SJCRH30 (cell line): ENCODE measurements around the gene IRF9. TPM values are rescaled to one million over a fixed set of nuclear protein-coding genes. Genes with fewer than 3 reads are reported as not detected.
A peak's percentile ranks its signal among the peaks of the same experiment; 100 is the strongest.
"Not testable (repeated sequence)": the region's sequence is repeated elsewhere in the genome, so short reads cannot be mapped to it uniquely, and the experiment has no call there.

Experiments
- DNase-seq, 2 experiments: peaks; one replicate each; pipeline ENCODE4 v3.0.0-alpha.2; 2015 to 2020
- H3K27ac ChIP-seq: fragments of 250-450 bp; sonication (Bioruptor Pico); 2 replicates; pipeline ENCODE4 v1.5.1; 2020; ENCODE audit warnings: mild to moderate bottlenecking, moderate library complexity
- H3K27me3 ChIP-seq: fragments of 250-450 bp; sonication (Bioruptor Pico); 2 replicates; pipeline ENCODE4 v1.5.1; 2020; ENCODE audit warnings: mild to moderate bottlenecking, moderate library complexity
- H3K36me3 ChIP-seq: fragments of 250-450 bp; sonication (Bioruptor Pico); 2 replicates; pipeline ENCODE4 v1.5.1; 2020; ENCODE audit warnings: mild to moderate bottlenecking, moderate library complexity
- H3K4me1 ChIP-seq: fragments of 250-450 bp; sonication (Bioruptor Pico); 2 replicates; pipeline ENCODE4 v1.5.1; 2020; ENCODE audit warnings: mild to moderate bottlenecking, moderate library complexity
- H3K4me3 ChIP-seq: fragments of 250-450 bp; sonication (Bioruptor Pico); 2 replicates; pipeline ENCODE4 v1.5.1; 2020; ENCODE audit warnings: mild to moderate bottlenecking, moderate library complexity
- H3K9me3 ChIP-seq: fragments of 250-450 bp; sonication (Bioruptor Pico); replicated peaks from 2 replicates; pipeline ENCODE4 v1.5.1; 2020; ENCODE audit warnings: mild to moderate bottlenecking, moderate library complexity
- total RNA-seq: library from RNA; depleted of rRNA; stranded (reverse); fragments of >200 nt; shearing (Covaris generic); gene quantifications from 2 replicates; pipeline ENCODE4 v1.2.3, GENCODE V29; 2014

Gene IRF9
- total RNA-seq, 1 experiment from 2014 or later, result 15.9 TPM

GRCh38 chr14:24196071-24197055 lies 35.3 kb downstream of the IRF9 start:
- Histone ChIP-seq H3K4me1 (0 out of 2 replicates have a peak, but pooled peaks cover 5% of the 10 kb centered on the region), H3K27me3 (no peaks in the 10 kb centered on the region), H3K4me3 (peak overlapping the region; percentile 89), H3K27ac (peak overlapping the region; percentile 99), H3K36me3 (peaks cover 20% of the 10 kb centered on the region), H3K9me3 (no peaks in the 10 kb centered on the region)
- DNase-seq, result no peak

GRCh38 chr14:24197056-24197450 lies 36.0 kb downstream of the IRF9 start:
- H3K36me3 ChIP-seq, result peaks cover 25% of the 10 kb centered on the region
- H3K9me3 ChIP-seq, result no peaks in the 10 kb centered on the region; the same call in 1 of the 2 replicates
- no peak for DNase-seq
- no peak overlapping the region for H3K4me3 ChIP-seq
- 0 out of 2 replicates have a peak, but pooled peaks cover 5% of the 10 kb centered on the region for H3K4me1 ChIP-seq
- no peak overlapping the region for H3K27ac ChIP-seq
- no peaks in the 10 kb centered on the region for H3K27me3 ChIP-seq

GRCh38 chr14:24198814-24199524 lies 37.9 kb downstream of the IRF9 start:
- no peak for DNase-seq
- Histone ChIP-seq H3K9me3 (no peaks in the 10 kb centered on the region; the same call in 1 of the 2 replicates), H3K27ac (no peak overlapping the region), H3K4me1 (0 out of 2 replicates have a peak, but pooled peaks cover 5% of the 10 kb centered on the region), H3K27me3 (no peaks in the 10 kb centered on the region), H3K36me3 (peaks cover 22% of the 10 kb centered on the region; the same call in 1 of the 2 replicates), H3K4me3 (no peak overlapping the region)

DNA sequence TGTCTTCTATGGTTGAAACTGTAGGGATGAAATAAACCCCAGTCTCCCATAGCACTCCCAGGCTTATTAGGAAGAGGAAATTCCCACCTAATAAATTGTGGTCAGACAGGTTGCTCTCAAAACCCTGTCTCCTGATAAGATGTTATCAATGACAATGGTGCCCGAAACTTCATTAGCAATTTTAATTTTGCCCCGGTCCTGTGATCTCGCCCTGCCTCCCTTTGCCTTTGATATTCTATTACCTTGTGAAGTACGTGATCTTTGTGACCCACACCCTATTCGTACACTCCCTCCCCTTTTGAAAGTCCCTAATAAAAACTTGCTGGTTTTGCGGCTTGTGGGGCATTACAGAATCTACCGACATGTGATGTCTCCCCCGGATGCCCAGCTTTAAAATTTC lies 41.5 kb downstream of the IRF9 start:
- H3K4me3 ChIP-seq, H3K27ac ChIP-seq, H3K27me3 ChIP-seq, H3K4me1 ChIP-seq, H3K9me3 ChIP-seq, DNase-seq: not testable (repeated sequence)
- H3K36me3 ChIP-seq, result peaks cover 30% of the 10 kb centered on the region

DNA sequence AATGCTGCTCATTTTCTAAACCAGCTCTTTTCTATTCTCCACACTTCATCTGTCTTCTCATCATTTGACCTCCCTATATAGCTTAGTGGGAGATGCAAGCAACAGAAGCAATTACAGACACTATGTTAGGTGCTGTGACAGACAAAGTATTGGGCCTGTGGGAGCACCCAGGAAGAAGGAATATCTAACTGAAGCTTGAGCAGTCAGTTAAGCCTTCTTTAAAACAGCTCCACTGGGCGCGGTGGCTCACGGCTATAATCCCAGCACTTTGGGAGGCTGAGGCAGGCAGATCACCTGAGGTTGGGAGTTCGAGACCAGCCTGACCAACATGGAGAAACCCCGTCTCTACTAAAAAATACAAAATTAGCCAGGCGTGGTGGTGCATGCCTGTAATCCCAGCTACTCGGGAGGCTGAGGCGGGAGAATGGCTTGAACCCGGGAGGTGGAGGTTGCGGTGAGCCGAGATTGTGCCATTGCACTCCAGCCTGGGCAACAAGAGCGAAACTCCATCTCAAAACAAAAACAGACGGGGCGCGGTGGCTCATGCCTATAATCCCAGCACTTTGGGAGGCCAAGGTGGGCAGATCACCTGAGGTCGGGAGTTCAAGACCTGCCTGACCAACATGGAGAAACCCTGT lies 42.3 kb downstream of the IRF9 start:
- not testable (repeated sequence) for H3K9me3 ChIP-seq, H3K4me1 ChIP-seq, DNase-seq, H3K27ac ChIP-seq, H3K27me3 ChIP-seq, H3K4me3 ChIP-seq
- peaks cover 37% of the 10 kb centered on the region for H3K36me3 ChIP-seq

GRCh38 chr14:24204163-24205146 lies 43.4 kb downstream of the IRF9 start:
- Histone ChIP-seq H3K27me3 (no peaks in the 10 kb centered on the region), H3K27ac (no peak overlapping the region), H3K36me3 (peaks cover 39% of the 10 kb centered on the region), H3K4me1 (no peaks in the 10 kb centered on the region), H3K4me3 (no peak overlapping the region), H3K9me3 (no peaks in the 10 kb centered on the region; the same call in 1 of the 2 replicates)
- DNase-seq, result no peak

GRCh38 chr14:24206260-24207103 lies 45.4 kb downstream of the IRF9 start:
- no peak for DNase-seq
- Histone ChIP-seq H3K4me3 (no peak overlapping the region), H3K27ac (no peak overlapping the region), H3K27me3 (no peaks in the 10 kb centered on the region), H3K4me1 (no peaks in the 10 kb centered on the region), H3K9me3 (no peaks in the 10 kb centered on the region; the same call in 1 of the 2 replicates), H3K36me3 (peaks cover 29% of the 10 kb centered on the region)

DNA sequence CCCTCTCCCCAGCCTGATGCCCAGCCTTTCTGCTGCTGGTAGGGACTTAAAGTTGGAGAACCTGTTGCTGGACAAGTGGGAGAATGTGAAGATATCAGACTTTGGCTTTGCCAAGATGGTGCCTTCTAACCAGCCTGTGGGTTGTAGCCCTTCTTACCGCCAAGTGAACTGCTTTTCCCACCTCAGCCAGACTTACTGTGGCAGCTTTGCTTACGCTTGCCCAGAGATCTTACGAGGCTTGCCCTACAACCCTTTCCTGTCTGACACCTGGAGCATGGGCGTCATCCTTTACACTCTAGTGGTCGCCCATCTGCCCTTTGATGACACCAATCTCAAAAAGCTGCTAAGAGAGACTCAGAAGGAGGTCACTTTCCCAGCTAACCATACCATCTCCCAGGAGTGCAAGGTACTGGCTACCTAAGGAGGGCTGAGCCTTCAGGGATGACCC lies 46.1 kb downstream of the IRF9 start:
- no peak for DNase-seq
- no peaks in the 10 kb centered on the region; the same call in 1 of the 2 replicates for H3K9me3 ChIP-seq
- no peaks in the 10 kb centered on the region for H3K27me3 ChIP-seq
- H3K27ac ChIP-seq, result no peak overlapping the region
- no peak overlapping the region for H3K4me3 ChIP-seq
- no peaks in the 10 kb centered on the region for H3K4me1 ChIP-seq
- H3K36me3 ChIP-seq, result peaks cover 25% of the 10 kb centered on the region

- Histone ChIP-seq H3K4me1 (no peaks in the 10 kb centered on the region), H3K27ac (no peak overlapping the region), H3K36me3 (peaks cover 22% of the 10 kb centered on the region), H3K27me3 (no peaks in the 10 kb centered on the region), H3K4me3 (no peak overlapping the region), H3K9me3 (no peaks in the 10 kb centered on the region)
- no peak for DNase-seq
Measured at GRCh38 chr14:24207625-24208024, 46.6 kb downstream of the IRF9 start.

- H3K4me3 ChIP-seq, result no peak overlapping the region
- H3K9me3 ChIP-seq, result no peaks in the 10 kb centered on the region
- no peaks in the 10 kb centered on the region for H3K4me1 ChIP-seq
- H3K36me3 ChIP-seq, result peaks cover 20% of the 10 kb centered on the region
- no peak for DNase-seq
- no peak overlapping the region for H3K27ac ChIP-seq
- no peaks in the 10 kb centered on the region for H3K27me3 ChIP-seq
Measured at GRCh38 chr14:24211311-24211710, 50.2 kb downstream of the IRF9 start.

DNA sequence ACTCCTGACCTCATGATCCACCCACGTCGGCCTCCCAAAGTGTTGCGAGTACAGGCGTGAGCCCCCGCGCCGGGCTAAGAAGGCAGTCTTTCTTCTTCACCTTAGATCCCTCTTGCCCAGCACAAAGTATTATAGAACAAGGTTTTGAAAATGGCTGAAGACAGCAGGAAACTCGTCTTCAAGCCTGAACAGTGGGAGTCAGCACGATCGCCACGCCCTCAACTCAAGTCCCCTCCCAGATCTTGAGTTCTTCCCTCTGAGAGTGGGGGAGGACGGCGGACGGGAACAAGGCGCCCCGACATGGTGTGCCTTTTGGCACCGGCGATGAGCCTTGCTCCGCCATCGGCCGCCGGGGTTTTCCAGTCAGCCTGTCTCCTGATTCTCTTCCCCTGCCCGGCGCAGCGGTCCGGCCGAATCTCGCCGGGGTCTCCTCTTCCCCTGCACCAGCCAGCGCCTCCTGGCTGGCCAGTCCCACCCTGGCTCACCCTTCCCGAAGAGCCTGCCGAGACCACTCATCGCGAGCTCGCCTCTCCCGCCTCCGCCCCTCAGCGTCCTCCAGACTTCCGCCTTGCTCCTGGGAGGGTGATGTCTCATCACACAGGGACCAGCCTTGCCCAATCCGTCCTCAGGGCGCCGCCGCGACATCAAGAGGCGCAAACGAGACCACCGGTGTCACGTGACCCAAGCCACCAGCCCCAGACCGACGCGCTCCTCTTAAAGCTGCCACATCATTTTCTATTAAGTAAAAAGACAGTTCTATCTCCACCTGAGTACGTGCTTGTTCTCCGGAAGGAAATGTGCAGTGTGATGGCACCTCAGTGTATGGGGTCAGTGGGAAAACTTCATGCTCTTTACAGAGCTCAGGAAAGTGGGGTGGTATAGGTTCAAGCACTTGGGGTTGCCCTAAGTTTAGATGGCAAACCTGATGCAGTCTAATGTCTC lies 52.1 kb downstream of the IRF9 start, which contains the start of gene CHMP4A:
Gene CHMP4A (minus strand): TSS at position 565 of the 942 bp plus-strand sequence. CDS start 49 bp downstream, at position 516.
- Histone ChIP-seq H3K4me3 (peak within 1 kb of the TSS; percentile 71), H3K36me3 (peaks cover 7% of the 10 kb centered on the region), H3K27me3 (no peaks in the 10 kb centered on the region), H3K9me3 (no peaks in the 10 kb centered on the region), H3K27ac (peak within 1 kb of the TSS; percentile 83), H3K4me1 (no peaks in the 10 kb centered on the region)
- peak; percentile 98 to 99 for DNase-seq
